HG03135 (cell line): ENCODE results near the gene HHIP.

Experiments used
- ATAC-seq: cut with Tn5 transposase; IDR thresholded peaks from one replicate; pipeline ENCODE4 v1.9.1; 2021; ENCODE audit warnings: mild to moderate bottlenecking, moderate library complexity; ENCODE audit not compliant: unreplicated experiment

Gene HHIP

DNA sequence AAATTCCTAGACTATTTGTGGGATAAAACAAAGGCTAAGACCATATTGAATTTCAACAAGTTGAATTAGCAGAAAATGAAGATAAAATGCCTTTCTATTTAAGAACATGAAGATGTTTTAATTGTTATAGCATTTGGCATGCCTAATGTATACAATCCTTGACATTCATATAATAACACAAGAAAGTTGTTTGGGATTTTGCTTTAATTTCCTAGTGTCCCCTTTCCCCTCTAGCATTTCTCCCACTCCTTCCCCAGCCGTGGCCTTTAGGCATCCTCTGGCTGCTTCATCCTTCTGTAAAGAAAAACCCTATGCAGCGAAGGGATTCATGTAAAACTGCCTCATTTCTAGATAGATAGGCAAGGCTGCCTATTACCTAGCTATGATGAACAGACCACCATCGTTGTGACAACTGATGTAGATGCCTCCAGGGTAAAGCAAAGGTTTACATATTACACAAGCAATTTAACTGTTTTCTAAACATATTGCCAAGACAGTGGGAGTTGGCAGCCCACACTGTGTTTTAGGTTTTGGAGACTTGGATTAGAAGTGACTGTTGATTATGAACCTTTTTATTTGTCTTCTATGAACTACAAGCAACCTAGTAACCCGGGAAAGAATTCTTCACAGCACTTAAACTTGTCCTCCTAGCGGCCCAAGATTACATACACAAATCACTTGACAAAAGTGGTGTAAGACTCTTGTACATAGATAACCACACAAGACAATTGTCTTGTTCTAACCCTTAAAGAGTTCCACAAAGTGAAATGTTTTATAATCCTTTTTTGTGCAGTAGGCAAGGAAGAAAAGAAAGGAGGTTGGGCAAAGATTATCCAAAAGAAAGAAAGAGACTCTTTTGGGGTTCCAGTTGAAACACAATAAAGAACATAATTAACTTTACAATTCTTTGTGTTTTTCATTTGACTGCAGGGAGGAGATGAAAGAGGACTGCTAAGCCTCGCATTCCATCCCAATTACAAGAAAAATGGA lies 59.9 kb downstream of the HHIP start:
- ATAC-seq = no peak

- ATAC-seq = no peak
Measured at GRCh38 chr4:144709159-144709558, 63.2 kb downstream of the HHIP start.

DNA sequence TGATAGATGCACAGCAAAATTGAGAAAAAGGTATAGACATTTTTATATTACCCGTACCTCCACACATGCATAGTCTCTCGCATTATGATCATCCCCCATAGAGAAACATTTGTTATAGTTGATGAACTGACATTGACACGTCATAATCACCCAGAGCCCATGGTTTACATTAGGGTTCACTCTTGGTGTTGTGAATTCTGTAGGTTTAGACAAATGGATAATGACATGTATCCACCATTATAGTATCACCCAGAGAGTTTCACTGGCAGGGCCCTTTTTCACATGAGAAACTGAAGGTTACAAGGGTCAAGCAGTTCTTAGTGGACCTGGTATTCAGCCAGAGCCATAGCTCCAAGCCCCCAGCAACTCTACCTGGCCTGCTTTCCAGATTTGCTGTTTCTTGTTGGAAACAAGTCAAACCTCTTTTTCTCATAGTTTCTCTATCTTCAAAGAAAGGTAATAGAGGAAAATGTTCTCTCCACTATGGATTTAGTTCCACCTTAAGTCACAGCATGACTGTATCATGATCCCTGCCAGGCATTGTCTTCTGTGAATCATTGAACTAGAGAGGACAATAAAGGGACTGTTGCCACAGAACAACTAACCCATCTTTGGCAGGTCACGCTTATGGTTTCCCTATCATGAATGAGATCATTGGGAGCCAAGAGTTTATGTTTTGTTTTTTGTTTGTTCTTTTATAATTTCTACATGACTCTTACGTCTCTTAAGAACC lies 64.0 kb downstream of the HHIP start:
- ATAC-seq = no peak

DNA sequence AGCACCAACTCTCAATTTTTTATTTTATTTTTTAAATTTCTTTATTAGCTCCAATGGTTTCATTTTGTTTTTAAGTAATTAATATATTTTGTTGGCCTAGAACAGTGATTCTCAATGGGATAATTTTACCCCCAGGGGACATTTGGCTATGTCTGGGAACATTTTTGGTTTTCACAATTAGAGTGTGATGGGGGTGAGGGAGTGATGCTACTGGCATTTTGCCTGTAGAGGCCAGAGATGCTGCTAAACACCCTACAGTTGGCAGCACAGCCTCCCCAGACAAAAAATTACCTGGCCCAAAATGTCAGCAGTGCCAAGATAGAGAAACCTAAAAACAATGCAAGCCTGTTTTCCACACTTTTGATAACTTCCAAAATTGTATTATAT lies 64.6 kb downstream of the HHIP start:
- no peak for ATAC-seq

DNA sequence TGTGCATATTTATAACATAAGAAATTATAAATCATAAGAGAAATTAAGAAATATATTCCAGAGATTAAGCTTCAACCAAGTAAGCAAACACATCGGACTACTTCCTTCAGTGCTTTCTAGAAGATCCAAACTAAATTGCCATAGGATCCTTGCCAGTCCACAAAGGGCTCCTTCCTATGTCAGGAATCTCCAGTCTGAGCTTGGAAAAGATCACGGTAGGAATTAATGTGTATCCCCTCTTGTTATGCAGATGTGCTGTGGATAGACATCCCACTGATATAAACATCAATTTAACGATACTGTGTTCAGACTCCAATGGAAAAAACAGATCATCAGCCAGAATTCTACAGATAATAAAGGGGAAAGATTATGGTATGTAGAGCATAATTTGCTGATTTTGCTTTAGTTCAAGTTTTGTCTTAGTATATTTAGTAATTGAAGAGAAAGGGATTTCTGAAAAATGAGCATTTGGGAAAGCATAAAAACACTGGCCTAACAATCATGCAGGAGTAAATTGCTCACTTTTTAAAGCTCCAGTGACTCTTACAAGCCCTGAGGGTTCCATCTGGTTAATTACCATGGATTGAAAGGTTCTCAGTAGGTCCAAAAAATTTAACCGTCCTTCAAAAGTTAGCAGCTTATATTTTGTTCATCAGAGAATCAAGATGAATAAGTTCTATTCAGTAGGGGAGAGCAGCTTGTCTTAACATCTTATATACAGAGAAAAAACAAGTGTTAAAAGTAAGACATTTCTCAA lies 65.9 kb downstream of the HHIP start:
- ATAC-seq = no peak

- no peak for ATAC-seq
Measured at GRCh38 chr4:144712775-144713174, 66.8 kb downstream of the HHIP start.

DNA sequence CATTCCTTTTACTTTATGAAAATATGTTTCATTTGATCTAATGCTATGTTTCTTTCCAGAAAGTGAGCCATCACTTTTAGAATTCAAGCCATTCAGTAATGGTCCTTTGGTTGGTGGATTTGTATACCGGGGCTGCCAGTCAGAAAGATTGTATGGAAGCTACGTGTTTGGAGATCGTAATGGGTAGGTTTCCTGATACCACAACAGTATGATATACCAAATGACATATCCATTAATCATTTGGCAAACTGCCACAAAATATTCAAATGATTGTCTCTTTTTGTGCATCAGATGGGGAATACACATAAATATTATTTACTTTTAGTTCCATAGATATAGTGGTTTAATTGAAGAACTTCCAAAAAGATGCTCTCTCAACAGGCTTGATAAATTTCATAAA lies 68.2 kb downstream of the HHIP start:
- ATAC-seq = no peak

GRCh38 chr4:144715230-144715629 lies 69.3 kb downstream of the HHIP start:
- ATAC-seq = no peak

DNA sequence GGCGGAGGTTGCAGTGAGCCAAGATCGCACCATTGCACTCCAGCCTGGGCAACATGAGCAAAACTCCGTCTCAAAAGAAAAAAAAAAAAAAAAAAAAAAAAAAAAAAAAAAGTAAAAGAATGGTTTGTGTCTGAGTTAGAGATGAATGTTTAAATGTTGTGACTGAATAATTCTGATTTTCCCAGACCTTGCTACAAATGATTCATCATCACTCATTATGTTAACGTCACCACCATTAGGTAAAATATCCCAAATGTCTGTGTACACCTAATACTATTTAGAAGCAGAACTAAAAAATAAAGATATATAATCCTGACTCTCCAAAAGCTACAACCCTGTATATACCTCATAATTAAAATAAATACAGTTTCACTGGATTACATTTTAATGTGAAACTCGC lies 70.8 kb downstream of the HHIP start:
- no peak for ATAC-seq

- ATAC-seq = no peak
Measured at GRCh38 chr4:144718958-144719512, 73.1 kb downstream of the HHIP start.

GRCh38 chr4:144720491-144720890 lies 74.5 kb downstream of the HHIP start:
- ATAC-seq = no peak

DNA sequence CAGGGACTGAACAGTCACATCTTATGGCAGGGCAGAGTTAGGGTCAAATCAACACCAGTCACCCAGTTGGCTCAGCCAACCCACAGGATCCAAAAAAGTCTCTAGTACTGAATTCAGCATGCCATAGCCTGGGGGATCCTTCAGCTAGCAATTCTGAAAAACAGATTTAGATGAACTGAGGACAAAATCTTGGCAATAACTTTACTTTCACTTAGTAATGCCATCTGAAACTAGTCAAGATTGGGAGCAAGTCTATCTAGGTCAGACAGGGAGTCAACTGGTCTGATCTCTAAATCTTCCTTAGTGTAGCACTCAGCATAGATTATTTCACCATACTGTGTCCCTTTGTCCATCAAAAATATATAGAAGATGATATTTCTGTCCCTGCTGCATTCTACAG lies 76.0 kb downstream of the HHIP start:
- ATAC-seq = no peak

GRCh38 chr4:144723471-144723870 lies 77.5 kb downstream of the HHIP start:
- ATAC-seq = no peak

- no peak for ATAC-seq
Measured at GRCh38 chr4:144729175-144729574, 83.2 kb downstream of the HHIP start.

DNA sequence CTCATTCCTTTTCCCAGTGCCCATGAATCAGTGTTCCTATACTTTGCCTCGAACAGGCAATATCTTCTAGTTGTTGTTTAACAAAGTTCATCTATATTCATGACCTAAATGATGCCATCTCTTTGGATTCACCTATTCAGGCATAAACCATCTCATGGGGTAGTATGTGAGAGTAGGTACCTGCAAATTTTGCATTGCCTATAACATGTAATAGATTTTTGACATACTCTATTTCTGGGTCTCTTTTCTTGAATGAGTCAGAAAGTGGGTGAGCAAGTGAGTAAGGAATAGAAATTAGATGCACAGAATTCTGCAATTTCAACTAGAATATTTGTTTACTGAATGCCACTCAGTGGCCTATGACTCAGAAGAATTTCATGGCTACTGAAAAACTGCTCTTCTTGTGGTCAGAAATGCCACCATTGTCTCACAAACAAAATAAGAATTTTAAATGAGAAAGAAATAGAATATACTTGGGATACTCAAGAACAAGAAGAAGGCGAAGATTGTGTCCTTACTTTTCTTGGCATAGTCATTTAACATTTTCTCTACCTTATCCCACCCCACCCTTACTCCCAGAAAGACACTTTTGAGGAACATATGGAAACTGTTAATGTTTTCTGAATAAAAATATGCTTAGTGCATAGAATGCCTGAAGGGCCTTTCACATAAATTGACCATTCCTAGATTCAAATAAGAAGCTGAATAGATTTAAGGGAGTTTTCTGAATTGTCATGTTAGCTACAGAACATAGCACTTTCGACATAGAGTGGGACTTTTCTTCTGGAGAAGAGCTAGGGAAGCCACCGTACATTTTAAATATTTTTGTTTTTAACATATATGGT lies 86.8 kb downstream of the HHIP start:
- ATAC-seq = no peak

- no peak for ATAC-seq
Measured at GRCh38 chr4:144733566-144733965, 87.6 kb downstream of the HHIP start.

GRCh38 chr4:144734522-144734921 lies 88.6 kb downstream of the HHIP start:
- ATAC-seq = no peak

- ATAC-seq = no peak
Measured at GRCh38 chr4:144738649-144739048, 92.7 kb downstream of the HHIP start.

DNA sequence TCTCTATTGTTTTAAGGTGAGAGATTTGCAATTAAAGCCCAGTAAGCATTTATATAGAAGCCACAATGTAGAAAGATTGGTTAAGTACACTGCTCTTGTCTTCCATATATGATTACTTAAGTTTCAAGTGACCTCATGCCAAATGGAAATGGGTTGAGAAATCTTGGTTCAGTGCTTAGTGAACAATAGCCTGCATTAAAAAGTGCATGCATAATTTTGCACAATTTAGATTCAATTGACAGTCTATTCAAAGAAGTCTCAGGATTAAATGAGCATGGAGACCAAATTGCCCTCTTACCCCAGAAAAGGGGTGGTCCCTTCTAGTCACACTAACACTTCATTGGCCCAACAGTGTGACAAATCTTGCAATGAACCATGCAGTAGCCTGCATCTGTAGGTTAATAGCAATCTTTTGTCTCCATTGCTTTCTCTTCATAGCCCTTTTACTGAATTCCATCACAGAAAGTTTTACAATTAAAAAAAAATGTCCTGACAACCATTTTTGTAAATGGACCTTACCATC lies 93.6 kb downstream of the HHIP start:
- ATAC-seq = no peak

DNA sequence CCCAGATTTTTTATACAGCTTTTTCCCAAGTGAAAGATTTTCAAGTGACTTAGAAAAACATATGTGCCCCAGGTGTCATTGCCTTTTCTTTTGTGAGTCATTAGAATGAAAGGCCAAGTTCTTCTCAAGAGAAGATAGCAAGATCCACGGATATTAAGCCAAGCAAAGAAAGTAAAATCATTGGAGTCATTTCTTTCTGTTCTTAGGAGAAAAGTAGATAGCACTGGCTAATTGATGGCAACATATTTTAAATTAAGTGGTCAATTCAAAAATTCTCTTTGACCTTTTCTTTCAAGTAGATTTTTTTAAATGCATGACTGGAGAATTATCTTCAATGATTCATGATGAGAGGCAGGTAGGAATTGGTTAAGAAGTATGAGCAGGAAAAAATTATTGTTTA lies 94.4 kb downstream of the HHIP start:
- no peak for ATAC-seq
